Heart left ventricle (tissue), 13 donors: ENCODE results near the gene ELOA2.

Experiments
- POLR2A ChIP-seq, 2 donors: fragments of 450-650 bp; IDR thresholded peaks; one replicate each; pipeline ENCODE4 v1.6.1; 2017; ENCODE audit warnings: antibody characterized with exemption in 2 of 2, mild to moderate bottlenecking in 2 of 2, moderate library complexity in 2 of 2
- TF ChIP-seq, protein P1 (sequence below), 12 donors: fragments of 200-600 bp; sonication (generic) in 4 of 12; IDR thresholded peaks; one replicate each; pipeline versions ENCODE4 v1.5.0 to v1.8.0; 2018 to 2022; ENCODE audit warnings: antibody characterized with exemption in 12 of 12, mild to moderate bottlenecking in 5 of 12
- donor health status: ischemic (EF 13 %, LVEDD 7.1; RV severe dilation, severe dysfunction).
- donor health status: DM: no; HTN: yes; CAD: no.
- donor health status: DM: no; HTN: no; CAD: no.
- donor health status: ischemic (EF 25% LVEDD 6.9; RV normal size, moderate dysfunction).
- donor health status: ischemic (EF 25% LVEDD 5.7; RV mildly dilated, moderate dysfunction).
- donor health status: ischemic (EF 35%, LVEDD 5.7; RV mildly dilated, moderate dysfunction).
- donor health status: nonischemic (EF 11% LVEDD 7.7; RV severe dilation, severe dysfunction).
- donor health status: DM: yes; HTN: yes; CAD: no.
- donor health status: PGD.
- donor health status: ischemic (EF 29% LVEDD 5.4; RV normal size, mild dysfunction).
- donor health status: nonischemic (EF 23%, LVEDD 6.1; RV moderate dilation, normal function).

DNA sequence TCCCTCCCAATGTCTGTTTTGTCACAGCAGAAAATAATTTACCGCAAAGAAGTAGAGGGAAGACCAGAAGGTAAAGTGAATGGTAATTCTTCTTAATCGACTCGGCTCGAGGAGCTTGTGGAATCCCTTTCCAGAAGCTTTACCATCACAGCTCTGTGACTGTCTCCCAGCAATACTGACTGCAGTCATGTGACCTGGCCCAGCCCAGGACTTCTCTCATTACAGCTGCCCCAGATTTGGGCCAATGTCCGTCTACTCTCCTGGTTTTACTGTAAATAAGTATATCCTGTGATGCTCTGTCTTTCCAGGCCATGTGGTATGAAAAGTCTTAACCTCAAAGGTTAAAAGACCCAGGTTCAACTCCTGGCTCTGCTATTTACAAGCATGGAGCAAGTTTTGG, 18.9 kb upstream of the ELOA2 start:
- TF ChIP-seq, protein P1, sequence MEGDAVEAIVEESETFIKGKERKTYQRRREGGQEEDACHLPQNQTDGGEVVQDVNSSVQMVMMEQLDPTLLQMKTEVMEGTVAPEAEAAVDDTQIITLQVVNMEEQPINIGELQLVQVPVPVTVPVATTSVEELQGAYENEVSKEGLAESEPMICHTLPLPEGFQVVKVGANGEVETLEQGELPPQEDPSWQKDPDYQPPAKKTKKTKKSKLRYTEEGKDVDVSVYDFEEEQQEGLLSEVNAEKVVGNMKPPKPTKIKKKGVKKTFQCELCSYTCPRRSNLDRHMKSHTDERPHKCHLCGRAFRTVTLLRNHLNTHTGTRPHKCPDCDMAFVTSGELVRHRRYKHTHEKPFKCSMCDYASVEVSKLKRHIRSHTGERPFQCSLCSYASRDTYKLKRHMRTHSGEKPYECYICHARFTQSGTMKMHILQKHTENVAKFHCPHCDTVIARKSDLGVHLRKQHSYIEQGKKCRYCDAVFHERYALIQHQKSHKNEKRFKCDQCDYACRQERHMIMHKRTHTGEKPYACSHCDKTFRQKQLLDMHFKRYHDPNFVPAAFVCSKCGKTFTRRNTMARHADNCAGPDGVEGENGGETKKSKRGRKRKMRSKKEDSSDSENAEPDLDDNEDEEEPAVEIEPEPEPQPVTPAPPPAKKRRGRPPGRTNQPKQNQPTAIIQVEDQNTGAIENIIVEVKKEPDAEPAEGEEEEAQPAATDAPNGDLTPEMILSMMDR (IDR thresholded peaks at IDR 0.05): no peak
- TF ChIP-seq POLR2A (IDR thresholded peaks at IDR 0.05): no peak
